GM21786 (cell line): ENCODE results near the gene DSCAM.
"Not testable (repeated sequence)": the region's sequence is repeated elsewhere in the genome, so short reads cannot be mapped to it uniquely, and the experiment has no call there.

ENCODE experiments used
- ATAC-seq: cut with Tn5 transposase; IDR thresholded peaks from one replicate; pipeline ENCODE4 v1.9.1; 2021; ENCODE audit not compliant: unreplicated experiment

The DSCAM gene

DNA sequence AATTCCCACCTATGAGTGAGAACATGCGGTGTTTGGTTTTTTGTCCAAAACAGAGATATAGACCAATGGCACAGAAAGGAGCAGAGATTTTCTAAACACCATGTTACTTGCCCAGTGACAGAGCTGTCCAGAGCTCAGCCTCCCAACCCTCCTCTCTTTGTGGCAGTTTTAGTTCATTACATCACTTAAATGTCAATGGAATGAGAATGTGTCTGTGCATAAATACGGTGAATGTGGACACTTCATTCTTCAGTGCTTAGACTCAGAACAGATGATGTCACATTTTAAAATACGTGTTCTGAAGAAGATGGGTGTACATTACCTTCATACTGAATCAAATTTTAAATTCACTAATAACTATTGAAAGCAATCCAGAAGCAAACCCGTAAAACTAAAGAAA is 374.9 kb downstream of the DSCAM start:
- ATAC-seq = no peak

DNA sequence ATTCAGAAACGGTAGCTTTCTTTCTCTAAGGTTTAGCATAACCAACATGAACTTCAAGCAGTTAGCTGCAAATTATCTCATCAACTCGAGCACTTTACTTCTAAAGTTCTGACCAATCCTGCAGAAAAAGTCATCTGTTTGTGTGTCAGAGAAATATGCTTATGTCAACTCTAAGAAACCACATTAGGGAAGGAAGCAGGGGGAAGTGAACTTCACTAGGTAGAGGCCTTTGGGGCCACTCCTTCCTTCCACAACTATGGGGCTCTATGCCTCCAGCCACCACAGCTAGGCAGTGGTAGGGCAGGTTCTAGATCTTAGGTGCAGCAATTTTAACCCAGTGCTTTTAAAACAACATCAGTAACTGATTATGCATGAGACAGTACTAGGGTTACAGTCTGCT is 375.9 kb downstream of the DSCAM start:
- no peak for ATAC-seq

DNA sequence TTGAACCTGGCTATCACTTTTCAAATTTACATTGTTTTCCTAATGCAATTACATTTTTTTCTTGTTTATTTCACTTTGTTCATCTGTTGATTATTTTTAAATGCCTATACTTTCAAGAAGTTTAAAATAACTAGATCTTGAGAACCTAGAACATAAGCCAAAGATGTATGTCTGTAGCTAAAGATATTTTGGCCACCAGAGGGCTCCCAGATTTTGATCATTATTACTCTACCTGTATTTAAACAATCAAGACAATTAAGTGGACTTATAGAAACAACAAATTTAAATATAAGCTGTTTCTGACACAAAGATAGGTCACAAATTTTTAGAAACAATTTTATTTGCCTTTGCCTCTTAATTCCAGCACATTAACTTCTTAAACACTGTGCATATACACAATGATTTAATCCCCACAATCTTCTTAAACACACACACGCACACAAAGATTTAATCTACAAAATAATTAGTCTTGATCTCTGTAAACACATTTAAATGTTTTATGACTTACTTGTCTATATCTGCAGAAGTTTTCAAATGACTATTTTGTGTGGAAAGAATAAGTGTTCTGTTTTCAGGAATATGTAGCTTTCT is 380.0 kb downstream of the DSCAM start:
- ATAC-seq = no peak

DNA sequence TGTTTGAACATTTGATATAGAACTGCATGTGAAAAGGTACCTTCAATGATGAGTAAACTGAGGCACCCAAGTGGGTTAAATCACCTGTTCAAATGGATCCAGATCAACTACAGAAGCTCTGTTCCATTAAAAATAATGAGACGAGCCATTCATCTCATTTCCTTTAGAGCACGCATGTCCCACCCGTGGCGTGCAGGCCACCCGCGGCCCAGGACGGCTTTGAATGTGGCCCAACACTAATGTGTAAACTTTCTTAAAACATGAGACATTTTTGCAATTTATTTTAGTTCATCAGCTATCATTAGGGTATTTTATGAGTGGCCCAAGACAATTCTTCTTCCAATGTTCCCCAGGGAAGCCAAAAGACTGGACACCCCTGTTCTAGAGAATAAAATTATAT is 381.6 kb downstream of the DSCAM start:
- no peak for ATAC-seq

DNA sequence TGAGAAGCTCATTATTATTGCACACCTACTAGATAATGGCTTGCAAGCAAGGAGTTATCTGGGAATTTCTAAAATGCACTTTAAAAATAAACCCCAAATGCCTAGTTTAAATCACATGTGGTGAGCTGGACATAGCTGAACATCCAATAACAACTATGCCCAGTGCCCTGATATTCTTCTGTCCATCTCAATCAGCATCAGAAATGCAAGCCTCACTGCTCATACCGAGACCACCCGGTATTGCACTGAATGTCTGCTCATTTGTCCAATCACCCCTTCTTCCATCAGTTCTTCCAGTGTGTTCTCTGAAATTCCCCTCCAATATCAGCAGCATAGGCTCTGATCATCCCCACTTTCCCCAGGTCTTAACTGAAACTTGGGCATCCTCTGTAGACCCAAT is 383.8 kb downstream of the DSCAM start:
- no peak for ATAC-seq

DNA sequence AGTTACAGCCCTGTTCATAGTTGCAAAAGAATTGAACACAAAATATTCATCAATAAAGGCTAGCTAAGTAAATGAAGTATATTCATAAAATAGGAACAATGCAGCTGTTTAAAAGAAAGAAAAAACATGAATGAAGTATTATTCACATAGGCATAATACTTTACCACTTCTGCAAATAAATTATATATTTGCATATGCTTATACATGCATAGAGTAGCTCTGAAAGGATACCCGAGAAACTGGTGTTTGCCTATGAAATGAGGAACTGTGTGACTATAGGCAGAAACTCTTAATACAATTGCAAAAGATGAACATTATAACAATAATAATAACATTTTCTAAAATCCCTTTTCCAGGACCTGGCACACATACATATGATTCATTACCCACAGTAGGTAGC is 385.9 kb downstream of the DSCAM start:
- ATAC-seq = no peak

DNA sequence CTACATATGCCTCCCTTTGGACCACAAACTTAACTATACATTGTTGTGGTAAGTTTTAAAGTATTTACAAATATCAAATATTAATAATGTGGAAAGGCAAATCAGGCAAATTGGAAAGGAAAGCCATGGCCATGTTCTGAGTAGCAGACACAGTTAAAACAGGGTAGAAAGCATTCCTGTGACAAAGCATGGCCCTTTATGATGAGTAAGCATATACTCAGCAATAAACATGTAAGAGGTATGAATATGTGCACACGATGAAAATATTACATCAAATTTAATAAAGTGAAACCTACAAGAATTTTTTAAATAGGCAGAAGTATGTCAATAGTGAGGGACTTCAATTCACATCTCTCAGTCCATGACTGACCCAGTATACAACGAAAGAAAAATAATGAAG is 389.2 kb downstream of the DSCAM start:
- ATAC-seq = no peak

DNA sequence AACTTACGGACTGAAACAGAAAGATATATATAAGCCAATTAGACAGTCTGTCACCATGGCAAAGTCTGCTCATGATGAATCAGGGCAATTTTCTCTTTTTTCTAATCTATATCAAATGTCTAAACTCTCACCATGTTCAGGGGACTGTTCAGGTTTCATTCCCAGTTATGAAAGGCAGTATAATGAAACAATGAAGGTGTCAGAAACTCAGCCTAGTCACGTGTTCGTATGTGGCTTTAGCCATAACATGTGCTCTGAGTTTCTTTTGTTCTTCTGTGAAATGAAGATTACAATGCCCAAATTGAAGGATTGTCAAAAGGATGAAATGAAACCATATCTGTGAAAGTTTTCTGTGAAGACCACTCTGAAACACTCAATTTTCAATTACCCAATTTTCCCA is 392.9 kb downstream of the DSCAM start:
- ATAC-seq = no peak

DNA sequence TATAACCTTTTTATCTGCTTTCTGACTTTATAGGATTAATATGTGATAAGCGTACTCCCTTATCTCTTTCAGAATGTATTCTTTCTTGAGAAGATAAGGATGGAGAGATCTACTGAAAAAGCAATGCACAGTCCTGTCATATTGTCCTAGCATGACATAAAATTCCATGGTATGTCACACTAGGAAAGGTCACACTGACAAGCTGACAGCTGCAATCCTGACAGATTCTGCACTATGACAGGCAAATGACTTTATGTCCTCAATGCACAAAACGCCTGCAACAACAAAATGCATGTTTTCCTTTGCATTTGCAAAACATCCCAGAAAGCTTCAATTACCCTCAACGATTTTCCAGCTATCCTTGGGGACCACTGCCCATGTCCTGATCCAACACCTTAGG is 393.8 kb downstream of the DSCAM start:
- ATAC-seq = no peak

DNA sequence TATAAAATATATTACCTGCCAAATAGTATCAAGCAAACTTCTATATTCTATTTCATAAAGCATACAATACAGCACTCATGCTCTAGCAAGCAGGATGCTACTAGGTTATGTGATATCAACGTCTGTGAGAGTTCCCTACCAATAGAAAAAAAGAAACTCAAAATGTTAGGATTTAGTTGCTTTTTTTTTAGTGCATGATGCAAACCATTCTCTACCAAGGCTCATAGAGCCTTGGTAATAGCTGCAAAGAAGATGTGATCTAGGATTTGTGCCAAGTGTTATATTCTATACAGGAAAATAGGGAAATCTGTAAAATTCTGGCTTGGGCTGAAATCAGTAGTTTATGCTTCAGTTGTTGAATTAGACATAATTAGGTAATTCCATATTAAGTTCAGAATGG is 394.4 kb downstream of the DSCAM start:
- ATAC-seq = no peak

DNA sequence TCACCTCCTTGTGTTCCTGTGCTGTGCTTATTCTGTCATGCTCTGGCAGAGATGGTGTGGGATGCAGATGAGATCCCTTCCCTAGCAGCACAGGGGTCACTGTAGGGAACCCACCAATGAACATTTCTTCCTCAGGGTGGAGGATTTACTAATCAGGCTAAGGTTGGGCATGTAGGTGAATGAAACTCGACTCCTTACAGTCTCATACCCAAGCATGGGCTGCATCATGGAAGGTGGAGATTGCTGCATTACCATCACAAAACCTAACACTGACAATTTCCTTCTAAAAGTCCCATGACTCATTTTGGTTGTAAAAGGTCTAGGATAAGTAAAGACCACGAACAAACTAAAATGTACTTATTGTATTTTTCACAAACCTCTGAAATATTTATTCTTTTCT is 399.9 kb downstream of the DSCAM start:
- ATAC-seq = no peak

DNA sequence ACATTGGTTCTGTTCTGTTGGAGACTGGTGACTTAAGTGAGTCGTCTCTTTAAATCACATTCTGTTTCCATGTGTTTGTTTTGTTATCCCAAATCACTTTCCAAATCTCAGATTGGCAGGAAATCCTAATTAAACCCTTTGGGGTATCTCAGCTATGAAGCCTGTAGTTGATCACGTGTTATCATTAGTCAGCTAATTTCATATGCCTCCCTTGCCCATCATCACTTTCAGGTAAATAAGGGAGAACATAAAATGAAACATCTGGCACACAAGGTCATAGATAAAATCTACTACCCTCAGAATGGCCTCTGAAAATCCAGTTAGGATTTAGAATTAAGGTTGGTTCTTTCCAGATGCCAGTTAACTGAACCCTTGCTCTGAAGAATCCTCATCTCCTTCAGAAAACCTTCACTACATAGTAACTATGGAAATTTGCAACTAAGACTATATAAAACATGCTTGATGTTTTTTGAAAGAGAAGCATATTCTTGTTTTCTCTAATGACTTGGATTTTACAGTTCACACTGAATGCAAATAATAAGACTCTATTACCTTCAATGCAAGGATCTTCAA is 401.5 kb downstream of the DSCAM start:
- no peak for ATAC-seq

DNA sequence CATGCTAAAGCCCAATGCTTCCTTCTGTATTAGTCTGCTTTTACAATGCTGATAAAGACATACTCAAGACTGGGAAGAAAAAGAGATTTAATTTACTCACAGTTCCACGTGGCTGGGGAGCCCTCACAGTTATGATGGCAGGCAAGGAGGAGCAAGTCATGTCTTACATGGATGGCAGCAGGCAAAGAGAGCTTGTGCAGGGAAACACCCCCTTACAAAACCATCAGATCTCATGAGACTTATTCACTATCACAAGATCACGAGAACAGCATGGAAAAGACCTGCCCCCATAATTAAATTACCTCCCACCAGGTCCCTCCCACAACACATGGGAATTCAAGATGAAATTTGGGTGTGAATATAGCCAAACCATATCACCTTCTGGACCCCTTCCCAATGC is 407.4 kb downstream of the DSCAM start:
- not testable (repeated sequence) for ATAC-seq

DNA sequence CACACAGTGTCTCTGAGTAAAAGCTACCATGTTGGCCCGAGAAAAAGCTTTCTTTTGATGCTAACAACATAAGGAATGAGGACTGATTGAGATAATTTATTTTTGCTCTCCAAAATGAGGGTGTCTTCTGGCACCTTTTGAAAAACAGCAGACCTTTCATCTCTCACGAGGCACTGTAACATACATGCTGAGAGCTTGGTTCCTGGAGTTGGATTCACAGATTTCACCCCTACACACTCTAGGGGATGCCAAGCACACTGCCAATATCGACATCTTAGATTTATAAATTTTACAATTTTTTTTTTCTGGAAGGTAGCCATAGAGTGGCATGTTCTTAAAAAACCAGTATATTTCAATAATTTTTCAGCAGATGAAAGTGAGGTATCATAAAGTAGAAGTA is 408.3 kb downstream of the DSCAM start:
- ATAC-seq = no peak

DNA sequence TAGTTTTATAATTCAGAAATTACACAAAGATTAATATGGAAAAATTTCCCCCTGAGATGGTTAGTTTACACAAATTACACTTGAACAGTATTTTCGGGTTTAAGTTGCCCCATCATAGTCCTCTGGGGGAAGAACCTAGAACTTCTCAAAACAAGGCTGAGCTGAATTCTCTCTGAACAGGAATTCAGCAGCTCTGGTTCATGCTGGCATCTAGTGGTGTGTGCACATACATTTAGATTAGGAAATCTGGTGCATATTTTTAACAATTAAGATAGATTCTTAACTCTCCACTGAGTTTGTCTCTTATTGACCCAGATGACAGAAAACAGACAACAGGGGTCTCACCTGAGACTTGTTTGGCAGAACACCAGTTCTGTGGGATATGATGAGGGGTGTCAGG is 410.7 kb downstream of the DSCAM start:
- ATAC-seq = no peak

DNA sequence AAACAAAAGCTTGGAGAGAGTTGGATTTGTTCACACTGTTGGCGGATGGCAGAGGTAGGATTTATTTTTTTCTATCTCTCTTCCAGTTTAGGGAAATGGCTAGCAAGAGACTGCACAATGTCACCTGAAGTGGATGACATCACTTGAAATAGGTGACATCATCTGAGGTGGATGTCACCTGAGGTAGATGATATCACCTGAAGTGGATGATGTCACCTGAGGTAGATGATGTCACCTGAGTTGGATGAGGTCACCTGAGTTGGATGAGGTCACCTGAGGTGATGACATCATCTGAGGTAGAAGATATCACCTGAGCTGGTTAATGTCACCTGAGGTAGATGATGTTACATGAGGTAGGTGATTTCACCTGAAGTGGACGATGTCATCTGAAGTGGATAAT is 413.4 kb downstream of the DSCAM start:
- ATAC-seq = no peak

DNA sequence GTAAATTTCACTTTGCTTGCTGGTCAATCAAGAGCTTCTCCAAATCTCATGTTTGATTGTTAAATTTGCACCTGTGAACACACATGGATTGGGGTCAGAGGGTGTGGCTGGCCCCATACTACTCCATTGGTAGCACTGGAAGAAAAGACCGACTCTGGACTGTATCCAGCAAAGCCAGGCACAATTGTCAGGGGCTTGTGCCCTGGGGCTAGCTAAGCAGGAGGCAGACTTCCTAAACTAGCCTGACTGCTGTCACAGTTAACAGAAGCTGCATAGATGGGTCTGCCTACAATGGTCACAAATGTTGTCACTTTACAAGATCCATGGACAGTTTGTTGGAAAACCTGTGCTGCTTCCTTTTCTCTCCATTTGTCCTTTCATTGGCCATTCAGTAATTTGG is 421.0 kb downstream of the DSCAM start:
- ATAC-seq = no peak

DNA sequence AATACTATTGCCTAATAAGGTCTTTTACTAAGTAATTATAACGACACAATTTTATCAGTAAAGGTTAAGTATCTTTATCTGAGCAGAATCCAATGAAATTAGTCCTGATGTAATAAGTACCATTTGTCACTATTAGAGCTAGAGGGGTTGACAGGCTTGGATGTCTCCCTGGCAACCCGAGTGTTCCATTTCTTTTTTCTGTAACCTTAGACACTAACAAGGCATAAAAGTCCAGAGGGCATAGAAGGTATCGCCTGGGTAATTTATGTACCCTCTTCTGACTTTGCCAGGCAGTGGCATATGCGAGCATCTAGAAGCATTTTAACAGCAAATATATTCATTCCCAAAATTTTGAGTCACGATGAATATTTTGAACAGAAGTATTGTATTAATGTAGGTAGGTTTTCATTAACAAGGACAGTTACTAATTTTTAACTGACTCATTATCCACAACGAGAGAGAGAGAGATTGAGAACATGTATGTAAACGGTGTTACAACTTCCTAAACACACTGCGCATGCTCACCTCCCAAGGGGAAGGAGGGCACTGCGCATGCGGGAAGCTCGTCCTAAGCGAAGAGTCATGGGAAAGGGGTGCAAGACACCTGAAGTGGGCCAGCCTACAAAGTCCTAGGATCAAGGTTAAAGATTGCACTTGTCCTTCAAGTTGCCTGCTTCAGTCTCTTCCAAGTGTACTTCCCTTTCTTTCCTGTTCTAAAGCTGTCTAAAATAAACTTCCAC is 423.9 kb downstream of the DSCAM start:
- no peak for ATAC-seq

DNA sequence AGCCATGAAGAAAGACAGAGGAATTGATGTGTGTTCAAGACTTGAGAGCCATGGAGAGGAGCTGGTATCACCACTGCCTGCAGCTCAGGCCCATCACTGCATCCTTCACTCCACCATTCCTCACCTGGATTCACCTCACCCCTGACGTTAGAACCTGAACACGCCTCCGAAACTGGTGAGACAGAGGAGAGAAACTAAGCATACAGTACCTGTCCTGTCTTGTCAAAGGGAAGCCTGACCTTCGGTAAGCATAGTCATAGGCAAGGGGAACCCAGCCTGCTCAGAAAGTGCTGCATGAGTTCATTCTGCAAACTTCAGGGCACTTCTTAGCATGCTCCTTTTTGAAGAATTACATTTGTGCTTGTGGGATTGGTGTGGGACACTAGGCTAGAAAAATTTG is 425.8 kb downstream of the DSCAM start:
- ATAC-seq = no peak

DNA sequence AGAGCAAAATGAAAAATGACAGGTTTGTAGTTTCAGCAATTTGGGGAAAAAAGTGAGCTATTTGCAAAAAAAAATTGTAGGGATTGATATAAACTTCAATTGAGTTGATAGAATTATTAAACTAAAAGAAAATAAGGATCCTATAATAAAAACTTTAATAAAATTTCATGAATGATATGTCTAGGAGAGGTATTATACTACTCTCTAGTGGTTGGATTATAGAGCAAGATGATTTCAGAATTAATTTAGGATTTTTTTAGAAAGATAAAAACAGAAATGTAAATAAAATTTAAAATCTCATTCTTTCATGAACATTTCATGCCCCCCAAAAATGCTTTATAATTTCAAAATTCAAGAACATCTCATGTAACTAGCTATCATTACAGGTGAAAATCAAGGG is 430.4 kb downstream of the DSCAM start:
- ATAC-seq = no peak

DNA sequence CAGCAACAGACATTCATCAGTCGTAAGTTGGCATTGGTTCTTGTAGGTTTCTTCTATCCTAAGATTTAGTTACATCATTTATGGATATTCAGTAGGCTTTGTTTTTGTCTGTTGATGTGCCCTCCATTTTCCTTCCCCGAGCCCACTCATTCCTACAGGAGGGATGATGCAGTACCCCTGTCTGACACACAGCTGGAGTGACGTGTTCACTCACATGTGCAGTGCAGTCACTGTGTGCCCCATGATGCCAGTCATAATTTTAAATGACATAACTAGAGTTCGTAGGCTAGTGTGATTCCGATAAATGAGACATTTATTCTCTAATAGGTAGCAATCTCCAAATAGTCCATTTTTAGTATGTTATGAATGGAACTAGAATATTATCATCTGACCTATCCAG is 438.4 kb downstream of the DSCAM start:
- no peak for ATAC-seq

DNA sequence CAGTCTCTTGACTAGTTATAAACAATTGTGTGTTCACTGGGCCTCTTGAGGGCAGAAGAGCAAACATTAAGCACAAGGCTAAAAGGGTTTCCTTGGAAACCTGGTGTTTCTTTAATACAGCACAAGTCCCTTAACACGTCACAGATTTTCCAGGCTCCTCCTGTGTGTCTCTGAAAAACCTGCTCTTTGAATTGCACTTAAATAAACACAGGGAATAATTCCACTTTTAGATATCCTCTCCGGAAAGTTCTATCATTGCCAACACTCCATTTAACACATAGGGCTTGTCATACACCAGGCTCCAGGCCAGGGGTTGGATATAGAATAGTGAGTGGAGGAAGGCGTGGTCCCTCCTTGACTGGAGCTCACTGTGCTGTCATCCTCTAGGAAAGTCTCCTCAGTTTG is 442.6 kb downstream of the DSCAM start:
- ATAC-seq = no peak
